Left lung (tissue), 10 donors: ENCODE results near the gene ARPP21. TPM values are rescaled to one million over a fixed set of nuclear protein-coding genes. Genes with fewer than 3 reads are reported as not detected.

Experiments used
- ATAC-seq: fragments of 200-7000 bp; cut with Tn5 transposase; one replicate; pipeline ENCODE4 v1.9.1; 2020; ENCODE audit warnings: moderate library complexity
- DNase-seq, 4 donors: peaks; one replicate each; pipeline ENCODE4 v3.0.0-alpha.2; 2013 to 2020
- H3K27ac ChIP-seq, 2 donors: fragments of 200-600 bp; sonication (generic) in 1 of 2; one replicate each; pipeline versions ENCODE4 v1.5.0 to v1.8.0; 2020 to 2021
- H3K27me3 ChIP-seq, 2 donors: fragments of 200-600 bp; sonication (generic) in 1 of 2; one replicate each; pipeline versions ENCODE4 v1.5.0 to v1.8.0; 2020 to 2021
- H3K36me3 ChIP-seq, 2 donors: fragments of 200-600 bp; sonication (generic) in 1 of 2; one replicate each; pipeline versions ENCODE4 v1.5.0 to v1.8.0; 2020 to 2021
- H3K4me1 ChIP-seq, 2 donors: fragments of 200-600 bp; one replicate each; pipeline ENCODE4 v1.8.0; 2021
- H3K4me3 ChIP-seq, 2 donors: fragments of 200-600 bp; sonication (generic) in 1 of 2; one replicate each; pipeline versions ENCODE4 v1.5.0 to v1.8.0; 2020 to 2021; ENCODE audit warnings: mild to moderate bottlenecking in 1 of 2
- H3K9me3 ChIP-seq, 2 donors: fragments of 200-600 bp; sonication (generic) in 1 of 2; one replicate each; pipeline versions ENCODE4 v1.5.0 to v1.8.0; 2020 to 2021
- CTCF ChIP-seq, 2 donors: fragments of 200-600 bp; sonication (generic) in 1 of 2; IDR thresholded peaks; one replicate each; pipeline versions ENCODE4 v1.5.0 to v1.8.0; 2021; ENCODE audit warnings: antibody characterized with exemption in 2 of 2
- intact Hi-C, 2 donors: fragments of 100-400 bp; cut with DNase I; formaldehyde crosslinking; loops; one replicate each; pipeline versions ENCODE4 v1.11.2 to v1.14.2; 2022
- polyA plus RNA-seq, 6 donors: library from polyadenylated mRNA; unstranded; fragments of 120-200 nt; gene quantifications; one replicate each; pipeline ENCODE4 v1.2.1, GENCODE V29; 2013; ENCODE audit not compliant: insufficient read length in 6 of 6
- total RNA-seq, 2 donors: library from RNA; stranded (reverse); fragmentation: NEBNext Ultra II Directional; extraction: Animal tissue kit (Norgen Biotek cat#: 25700); gene quantifications; one replicate each; pipeline ENCODE4 v1.2.1, GENCODE V29; 2021
- donor health status: DM: no; HTN: yes; CAD: no.
- donor health status: DM: no; HTN: no; CAD: no.

ARPP21 gene
- total and polyA plus RNA-seq, 8 donors: 0.21 to 0.45 (median 0.27) TPM; not detected in 2

GRCh38 chr3:35677797-35678196, 38.5 kb downstream of the ARPP21 start:
- no peaks in the 10 kb centered on the region for H3K9me3 ChIP-seq
- intact Hi-C loops: no loop called here
- no peak overlapping the region for H3K27ac ChIP-seq
- H3K27me3 ChIP-seq: peaks cover 6% of the 10 kb centered on the region in 2 donors
- no peak for DNase-seq
- no peak overlapping the region for H3K4me3 ChIP-seq
- no peaks in the 10 kb centered on the region for H3K36me3 ChIP-seq
- TF ChIP-seq CTCF (IDR thresholded peaks at IDR 0.05): no peak
- H3K4me1 ChIP-seq: no peaks in the 10 kb centered on the region
- no peak for ATAC-seq

- DNase-seq: no peak
- intact Hi-C loops: no loop called here
- H3K4me3 ChIP-seq: no peak overlapping the region
- H3K27ac ChIP-seq: no peak overlapping the region
- no peak for TF ChIP-seq CTCF (IDR thresholded peaks at IDR 0.05)
- no peak for ATAC-seq
- no peaks in the 10 kb centered on the region for H3K36me3 ChIP-seq
- peaks cover 6 to 10% of the 10 kb centered on the region in 2 donors for H3K27me3 ChIP-seq
- no peaks in the 10 kb centered on the region for H3K9me3 ChIP-seq
- H3K4me1 ChIP-seq: no peaks in the 10 kb centered on the region
Measured at GRCh38 chr3:35678643-35679161, 39.4 kb downstream of the ARPP21 start.

GRCh38 chr3:35679409-35680080, 40.2 kb downstream of the ARPP21 start:
- no peak for TF ChIP-seq CTCF (IDR thresholded peaks at IDR 0.05)
- no peak overlapping the region for H3K4me3 ChIP-seq
- H3K9me3 ChIP-seq: no peaks in the 10 kb centered on the region
- no peak overlapping the region for H3K27ac ChIP-seq
- intact Hi-C loops: no loop called here
- H3K36me3 ChIP-seq: no peaks in the 10 kb centered on the region
- DNase-seq (no peak), ATAC-seq (no peak)
- H3K4me1 ChIP-seq: no peaks in the 10 kb centered on the region
- peaks cover 6 to 10% of the 10 kb centered on the region in 2 donors for H3K27me3 ChIP-seq

- Histone ChIP-seq H3K27ac (no peak overlapping the region), H3K27me3 (peaks cover 6 to 10% of the 10 kb centered on the region in 2 donors), H3K4me1 (no peaks in the 10 kb centered on the region), H3K9me3 (no peaks in the 10 kb centered on the region), H3K4me3 (no peak overlapping the region), H3K36me3 (no peaks in the 10 kb centered on the region)
- DNase-seq: no peak
- intact Hi-C loops: no loop called here
- no peak for TF ChIP-seq CTCF (IDR thresholded peaks at IDR 0.05)
- no peak for ATAC-seq
Measured at GRCh38 chr3:35680866-35681650, 41.7 kb downstream of the ARPP21 start.

- TF ChIP-seq CTCF (IDR thresholded peaks at IDR 0.05): no peak
Measured at GRCh38 chr3:35685153-35685552, 45.8 kb downstream of the ARPP21 start.

More at GRCh38 chr3:35685153-35685552, 45.8 kb downstream of the ARPP21 start:
- DNase-seq (no peak), ATAC-seq (no peak)
- Histone ChIP-seq H3K27me3 (peaks cover 6 to 10% of the 10 kb centered on the region in 2 donors), H3K4me1 (no peaks in the 10 kb centered on the region), H3K36me3 (no peaks in the 10 kb centered on the region), H3K4me3 (no peak overlapping the region), H3K9me3 (no peaks in the 10 kb centered on the region), H3K27ac (no peak overlapping the region)
- intact Hi-C loops: no loop called here
